Stimulated activated CD4-positive, alpha-beta T cell treated with anti-CD3 and anti-CD28 coated beads, Interleukin-12 subunit alpha, Interleukin-12 subunit beta, amount 100 ng/mL, for 4 hours (primary cell): ENCODE results near the gene URAD.

Experiments used
- DNase-seq: peaks from one replicate; pipeline ENCODE4 v3.0.0-alpha.2; 2020

The URAD gene

GRCh38 chr13:27954406-27954851, 34.1 kb downstream of the URAD start:
- no peak for DNase-seq

GRCh38 chr13:27953676-27954405, 34.7 kb downstream of the URAD start:
- DNase-seq, result peak; percentile 69

GRCh38 chr13:27952876-27953675, 35.4 kb downstream of the URAD start:
- no peak for DNase-seq

- DNase-seq, result no peak
These were observed 45.5 kb downstream of the URAD start for GRCh38 chr13:27942972-27943371.

GRCh38 chr13:27933580-27934328, 54.7 kb downstream of the URAD start:
- DNase-seq, result no peak

GRCh38 chr13:27933118-27933517, 55.4 kb downstream of the URAD start:
- no peak for DNase-seq

- no peak for DNase-seq
These were observed 58.6 kb downstream of the URAD start for GRCh38 chr13:27929868-27930267.

- no peak for DNase-seq
These were observed 59.4 kb downstream of the URAD start for GRCh38 chr13:27928805-27929753.

- no peak for DNase-seq
These were observed 60.1 kb downstream of the URAD start for GRCh38 chr13:27928353-27928804.
